Progenitor cell of endocrine pancreas (in vitro differentiated cells): ENCODE results near the gene IVD. TPM values are rescaled to one million over a fixed set of nuclear protein-coding genes. Genes with fewer than 3 reads are reported as not detected.

Experiments
- DNase-seq: peaks from one replicate; pipeline ENCODE4 v3.0.0; 2021; ENCODE audit warnings: low spot score; ENCODE audit not compliant: unreplicated experiment
- H3K27ac Mint-ChIP-seq: 2 replicates; pipeline ENCODE4 v1.8.0; 2021; ENCODE audit warnings: mild to moderate bottlenecking, moderate library complexity, mixed read lengths
- H3K27me3 Mint-ChIP-seq: 2 replicates; pipeline ENCODE4 v1.8.0; 2021; ENCODE audit warnings: mixed read lengths
- H3K36me3 Mint-ChIP-seq: 2 replicates; pipeline ENCODE4 v1.8.0; 2022; ENCODE audit warnings: mixed read lengths; ENCODE audit not compliant: insufficient read depth
- H3K4me1 Mint-ChIP-seq: 2 replicates; pipeline ENCODE4 v1.8.0; 2021; ENCODE audit warnings: low read depth, mixed read lengths
- H3K4me3 Mint-ChIP-seq: 2 replicates; pipeline ENCODE4 v1.8.0; 2021; ENCODE audit warnings: low read depth, mild to moderate bottlenecking, moderate library complexity, mixed read lengths
- H3K9me3 Mint-ChIP-seq: 2 replicates; pipeline ENCODE4 v1.8.0; 2021; ENCODE audit warnings: low read depth, mixed read lengths
- CTCF ChIP-seq: fragments of 200-600 bp; sonication (generic); IDR thresholded peaks from one replicate; pipeline ENCODE4 v1.5.0; 2021; ENCODE audit warnings: antibody characterized with exemption, mild to moderate bottlenecking; ENCODE audit not compliant: unreplicated experiment
- total RNA-seq: library from RNA; stranded (reverse); gene quantifications from 2 replicates; pipeline ENCODE4 v1.2.1, GENCODE V29; 2021

Gene IVD
- total RNA-seq, 1 donor from 2014 or later = 82.0 TPM

- peaks cover 59% of the 10 kb centered on the region for H3K27me3 Mint-ChIP-seq
- no peaks in the 10 kb centered on the region for H3K36me3 Mint-ChIP-seq
- DNase-seq = no peak
- TF ChIP-seq CTCF = no peak
- peak overlapping the region; percentile 69 for H3K27ac Mint-ChIP-seq
- H3K9me3 Mint-ChIP-seq = no peaks in the 10 kb centered on the region
- H3K4me1 Mint-ChIP-seq = peaks cover 30% of the 10 kb centered on the region
- peak overlapping the region; percentile 79 for H3K4me3 Mint-ChIP-seq
These were observed 34.6 kb downstream of the IVD start for GRCh38 chr15:40439960-40440742.

- peaks cover 51% of the 10 kb centered on the region for H3K27me3 Mint-ChIP-seq
- peak within 1 kb of the TSS; percentile 89 for H3K27ac Mint-ChIP-seq
- H3K9me3 Mint-ChIP-seq = no peaks in the 10 kb centered on the region
- H3K4me1 Mint-ChIP-seq = peaks cover 28% of the 10 kb centered on the region
- no peaks in the 10 kb centered on the region for H3K36me3 Mint-ChIP-seq
- H3K4me3 Mint-ChIP-seq = peak within 1 kb of the TSS; percentile 88
- DNase-seq = peak; percentile 94
- TF ChIP-seq CTCF = no peak
These were observed 35.4 kb downstream of the IVD start, which contains the start of gene BAHD1 for GRCh38 chr15:40440743-40441564. Gene BAHD1, plus strand, starts transcription at chr15:40440953. Its CDS starts 17,512 bp downstream, at chr15:40458465.

GRCh38 chr15:40441565-40442531 is 36.3 kb downstream of the IVD start:
- peak; percentile 16 for TF ChIP-seq CTCF
- DNase-seq = peak; percentile 35
- H3K9me3 Mint-ChIP-seq = no peaks in the 10 kb centered on the region
- H3K36me3 Mint-ChIP-seq = no peaks in the 10 kb centered on the region
- H3K27ac Mint-ChIP-seq = peak overlapping the region; percentile 93
- peaks cover 26% of the 10 kb centered on the region for H3K4me1 Mint-ChIP-seq
- H3K27me3 Mint-ChIP-seq = peaks cover 43% of the 10 kb centered on the region
- peak overlapping the region; percentile 88 for H3K4me3 Mint-ChIP-seq

- H3K36me3 Mint-ChIP-seq = no peaks in the 10 kb centered on the region
- DNase-seq = no peak
- peak overlapping the region; percentile 88 for H3K4me3 Mint-ChIP-seq
- TF ChIP-seq CTCF = no peak
- H3K27me3 Mint-ChIP-seq = peaks cover 29% of the 10 kb centered on the region
- peaks cover 26% of the 10 kb centered on the region for H3K4me1 Mint-ChIP-seq
- H3K27ac Mint-ChIP-seq = no peak overlapping the region
- H3K9me3 Mint-ChIP-seq = no peaks in the 10 kb centered on the region
These were observed 37.7 kb downstream of the IVD start for GRCh38 chr15:40443255-40443654.
